ENCODE measurements around the gene CHRNA7. TPM values are rescaled to one million over a fixed set of nuclear protein-coding genes. Genes with fewer than 3 reads are reported as not detected.

Gene CHRNA7
- total RNA-seq, 1 experiment from 2014 or later = 4.4 TPM

GRCh38 chr15:32104061-32104995, 74.0 kb downstream of the CHRNA7 start:
- H3K4me3 Mint-ChIP-seq = no peak overlapping the region
- no peaks in the 10 kb centered on the region for H3K23me2 ChIP-seq (ENCODE audit: insufficient read length, low read depth, low read length, poor library complexity, severe bottlenecking)
- no peak overlapping the region for H3K4ac ChIP-seq (ENCODE audit: low read depth, low read length)
- DNase-seq = no peak
- no peaks in the 10 kb centered on the region for H4K20me1 ChIP-seq (ENCODE audit: control insufficient read depth, insufficient read depth, insufficient read length)
- no peak overlapping the region for H3T11ph ChIP-seq (ENCODE audit: low read length)
- no peak overlapping the region for H4K5ac ChIP-seq (ENCODE audit: insufficient read length, low read depth, low read length)
- H3K27me3 ChIP-seq (ENCODE audit: insufficient read depth, low read length) = no peaks in the 10 kb centered on the region
- H3K27ac ChIP-seq (ENCODE audit: insufficient read length, low read depth, low read length) = no peak overlapping the region
- H3K27me3 Mint-ChIP-seq (ENCODE audit: low read depth) = no peaks in the 10 kb centered on the region; the same call in none of the 2 replicates
- H4K91ac ChIP-seq (ENCODE audit: insufficient read length, low read depth, low read length) = no peak overlapping the region
- H3K18ac ChIP-seq (ENCODE audit: insufficient read length, low read depth, low read length) = no peak overlapping the region
- no peak overlapping the region for H4K8ac ChIP-seq (replicated peaks; ENCODE audit: insufficient read length, low read depth, low read length)
- WGBS (ENCODE audit: extremely low coverage, insufficient read length, low lambda C conversion rate) = no CpG with 5 or more reads among the region's 18 CpGs
- no peaks in the 10 kb centered on the region; a peak in 1 of 5 replicates for H3K9me3 Mint-ChIP-seq
- no peak overlapping the region for H2BK5ac ChIP-seq (ENCODE audit: insufficient read length, low read length)
- peaks cover 3 to 14% (median 9%) of the 10 kb centered on the region in 3 experiments; a peak in 6 of 7 replicates for H3K36me3 Mint-ChIP-seq (ENCODE audit: insufficient read depth in 1 of 3, low read depth in 3 of 3)
- H3K9me3 ChIP-seq (ENCODE audit: control insufficient read depth, low read depth, low read length) = no peaks in the 10 kb centered on the region
- no peak overlapping the region for H2AK5ac ChIP-seq (ENCODE audit: insufficient read length, low read length)
- H2AFZ ChIP-seq (ENCODE audit: low read length) = no peak overlapping the region
- H2BK15ac ChIP-seq (ENCODE audit: low read depth, low read length) = no peak overlapping the region
- H3K9ac ChIP-seq (ENCODE audit: extremely low read depth, insufficient read length, low read length) = no peak overlapping the region
- H3K79me2 ChIP-seq (ENCODE audit: insufficient read depth, low read length) = no peaks in the 10 kb centered on the region
- no peak overlapping the region for H3K23ac ChIP-seq (ENCODE audit: insufficient read length, low read depth, low read length)
- no peak overlapping the region for H3K56ac ChIP-seq (ENCODE audit: insufficient read length, low read depth, low read length)
- no peak overlapping the region for H2BK12ac ChIP-seq (ENCODE audit: insufficient read length, low read depth, low read length)
- H3K4me1 Mint-ChIP-seq = peaks cover 29 to 31% of the 10 kb centered on the region in 2 experiments
- TF ChIP-seq CTCF (conservative IDR thresholded peaks at IDR 0.05) = no peak
- no peak overlapping the region for H3K14ac ChIP-seq (ENCODE audit: insufficient read depth, low read length)
- peaks cover 3% of the 10 kb centered on the region; the same call in 1 of the 2 replicates for H3K4me1 ChIP-seq (ENCODE audit: insufficient read depth, low read length)
- H2BK20ac ChIP-seq (ENCODE audit: low read depth, low read length, poor library complexity, severe bottlenecking) = no peak overlapping the region
- H2BK120ac ChIP-seq (ENCODE audit: low read depth, low read length, poor library complexity, severe bottlenecking) = no peak overlapping the region
- no peaks in the 10 kb centered on the region for H3K79me1 ChIP-seq (ENCODE audit: insufficient read depth, low read depth, low read length, poor library complexity, severe bottlenecking)
- H3K27ac Mint-ChIP-seq = peak overlapping the region in 1 of 3 experiments; percentile 17; a peak in 1 of 7 replicates
- no peak overlapping the region for H3K4me2 ChIP-seq (ENCODE audit: insufficient read depth, insufficient read length, low read length)
